PFSK-1 (cell line): ENCODE results near the gene NAE1.

Experiments used
- FOXP2 ChIP-seq: optimal IDR thresholded peaks from 2 replicates; pipeline ENCODE3; 2011; ENCODE audit warnings: borderline replicate concordance, control low read depth, inconsistent platforms; ENCODE audit not compliant: insufficient read depth; ENCODE audit errors: extremely low read length, extremely low read depth
- POLR2AphosphoS5 ChIP-seq: IDR thresholded peaks from 2 replicates; pipeline ENCODE4 v1.6.1; 2012; ENCODE audit warnings: low read depth, mild to moderate bottlenecking, control low read depth, low read length, moderate library complexity
- REST ChIP-seq, 2 experiments: IDR thresholded peaks; 2 replicates each; pipeline versions ENCODE4 v1.6.1 to v1.8.0; 2011 to 2012; ENCODE audit warnings: low read depth in 2 of 2, low read length in 2 of 2, control low read depth in 1 of 2, inconsistent platforms in 1 of 2, mild to moderate bottlenecking in 1 of 2, moderate library complexity in 1 of 2; ENCODE audit not compliant: insufficient read depth in 1 of 2
- SIN3A ChIP-seq: IDR thresholded peaks from 2 replicates; pipeline ENCODE4 v1.6.1; 2012; ENCODE audit warnings: mild to moderate bottlenecking, low read length, moderate library complexity, borderline replicate concordance; ENCODE audit not compliant: insufficient read depth
- TAF1 ChIP-seq: IDR thresholded peaks from 2 replicates; pipeline ENCODE4 v1.6.1; 2012; ENCODE audit warnings: low read length, control low read depth, borderline replicate concordance; ENCODE audit not compliant: insufficient read depth

NAE1 gene

GRCh38 chr16:66862023-66862520, 31.3 kb upstream of the NAE1 start:
- TF ChIP-seq SIN3A (no peak), FOXP2 (no peak), REST (IDR thresholded peaks at IDR 0.05; ENCODE audit: insufficient read depth in 1 of 2, low read depth in 2 of 2, low read length in 2 of 2) (no peak), TAF1 (no peak), POLR2AphosphoS5 (no peak)

GRCh38 chr16:66859397-66860068, 28.8 kb upstream of the NAE1 start:
- TF ChIP-seq TAF1 (no peak), FOXP2 (no peak), REST (IDR thresholded peaks at IDR 0.05; ENCODE audit: insufficient read depth in 1 of 2, low read depth in 2 of 2, low read length in 2 of 2) (no peak), SIN3A (no peak), POLR2AphosphoS5 (no peak)

GRCh38 chr16:66858740-66859396, 28.1 kb upstream of the NAE1 start:
- TF ChIP-seq TAF1 (no peak), POLR2AphosphoS5 (no peak), SIN3A (no peak), FOXP2 (no peak), REST (IDR thresholded peaks at IDR 0.05; ENCODE audit: insufficient read depth in 1 of 2, low read depth in 2 of 2, low read length in 2 of 2) (no peak)

GRCh38 chr16:66857437-66857836, 26.7 kb upstream of the NAE1 start:
- TF ChIP-seq REST (IDR thresholded peaks at IDR 0.05; ENCODE audit: insufficient read depth in 1 of 2, low read depth in 2 of 2, low read length in 2 of 2) (no peak), POLR2AphosphoS5 (no peak), SIN3A (no peak), TAF1 (no peak), FOXP2 (no peak)

GRCh38 chr16:66856801-66857200, 26.0 kb upstream of the NAE1 start:
- TF ChIP-seq TAF1: no peak
- no peak for TF ChIP-seq SIN3A
- no peak for TF ChIP-seq POLR2AphosphoS5
- no peak for TF ChIP-seq FOXP2
- no peak for TF ChIP-seq REST (IDR thresholded peaks at IDR 0.05; ENCODE audit: insufficient read depth in 1 of 2, low read depth in 2 of 2, low read length in 2 of 2)
